Natural killer cell (primary cell): ENCODE measurements around the gene PDE4D. TPM values are rescaled to one million over a fixed set of nuclear protein-coding genes. Genes with fewer than 3 reads are reported as not detected.

Source experiments
- ATAC-seq, 3 donors: fragments of 150-1000 bp in 2 of 3; fragments of 200-7000 bp in 1 of 3; cut with Tn5 transposase; 1 replicate in 1 of 3; 2 replicates in 2 of 3; pipeline ENCODE4 v1.10.0; 2021; ENCODE audit warnings: mild to moderate bottlenecking in 2 of 3, moderate library complexity in 2 of 3
- DNase-seq, 2 donors: peaks; one replicate each; pipeline versions ENCODE4 v3.0.0 to v3.0.0-alpha.2; 2013 to 2021; ENCODE audit warnings: mixed read lengths in 1 of 2
- H3K27ac ChIP-seq: one replicate; pipeline ENCODE4 v1.5.1; 2013; ENCODE audit warnings: mild to moderate bottlenecking, low read length
- H3K27me3 ChIP-seq: one replicate; pipeline ENCODE4 v1.6.1; 2013; ENCODE audit warnings: low read length; ENCODE audit not compliant: control insufficient read depth, insufficient read depth
- H3K36me3 ChIP-seq: one replicate; pipeline ENCODE4 v1.6.1; 2013; ENCODE audit warnings: low read length; ENCODE audit not compliant: control insufficient read depth, insufficient read depth
- H3K4me1 ChIP-seq: one replicate; pipeline ENCODE4 v1.6.1; 2013; ENCODE audit warnings: low read length; ENCODE audit not compliant: control insufficient read depth, insufficient read depth
- H3K4me3 ChIP-seq: one replicate; pipeline ENCODE4 v1.5.1; 2013; ENCODE audit warnings: low read length
- H3K9me3 ChIP-seq: one replicate; pipeline ENCODE4 v1.6.1; 2013; ENCODE audit warnings: low read length; ENCODE audit not compliant: control insufficient read depth, insufficient read depth
- H3K27ac Mint-ChIP-seq, 2 donors: one replicate each; pipeline ENCODE4 v1.8.0; 2022; ENCODE audit warnings: mild to moderate bottlenecking in 2 of 2, mixed read lengths in 2 of 2, moderate library complexity in 1 of 2
- H3K27me3 Mint-ChIP-seq, 2 donors: one replicate each; pipeline ENCODE4 v1.8.0; 2022; ENCODE audit warnings: low read depth in 2 of 2, mixed read lengths in 2 of 2
- H3K36me3 Mint-ChIP-seq: one replicate; pipeline ENCODE4 v1.8.0; 2022; ENCODE audit warnings: mixed read lengths
- H3K4me1 Mint-ChIP-seq, 2 donors: one replicate each; pipeline ENCODE4 v1.8.0; 2022; ENCODE audit warnings: mixed read lengths in 2 of 2
- H3K4me3 Mint-ChIP-seq: one replicate; pipeline ENCODE4 v1.8.0; 2022; ENCODE audit warnings: mild to moderate bottlenecking, moderate library complexity, mixed read lengths
- H3K9me3 Mint-ChIP-seq, 2 donors: one replicate each; pipeline ENCODE4 v1.8.0; 2022; ENCODE audit warnings: mixed read lengths in 2 of 2
- WGBS: methylation state at CpG from one replicate; pipeline ENCODE4 v1.1.7; 2013; ENCODE audit warnings: missing lambda C conversion rate; ENCODE audit not compliant: insufficient coverage; 5-methylcytosine and 5-hydroxymethylcytosine counted together
- intact Hi-C: fragments of 100-400 bp; cut with micrococcal nuclease; formaldehyde crosslinking; loops from one replicate; pipeline ENCODE4 v1.14.2; 2022
- total RNA-seq, 4 donors: library from RNA; stranded (reverse); fragments of 120-200 nt in 1 of 4; gene quantifications; one replicate each; pipeline versions ENCODE4 v1.2.3 to v1.2.4, GENCODE V29; 2013 to 2022
- TF ChIP-seq, protein P1 (sequence below): fragments of 200-600 bp; IDR thresholded peaks from one replicate; pipeline ENCODE4 v1.8.0; 2022; ENCODE audit warnings: antibody characterized with exemption

Gene PDE4D
- total RNA-seq, 3 donors from 2014 or later (not counting 1 experiment from before 2014, with no cell fraction given) = 109 to 170 (median 116) TPM

- DNase-seq = peak in 1 of 2 donors; percentile 25
- no peaks in the 10 kb centered on the region for H3K9me3 Mint-ChIP-seq
- 93% methylated on average over 3 of the region's 4 CpGs for WGBS
These were observed 168.8 kb downstream of the PDE4D start for GRCh38 chr5:59724482-59725391.

DNA sequence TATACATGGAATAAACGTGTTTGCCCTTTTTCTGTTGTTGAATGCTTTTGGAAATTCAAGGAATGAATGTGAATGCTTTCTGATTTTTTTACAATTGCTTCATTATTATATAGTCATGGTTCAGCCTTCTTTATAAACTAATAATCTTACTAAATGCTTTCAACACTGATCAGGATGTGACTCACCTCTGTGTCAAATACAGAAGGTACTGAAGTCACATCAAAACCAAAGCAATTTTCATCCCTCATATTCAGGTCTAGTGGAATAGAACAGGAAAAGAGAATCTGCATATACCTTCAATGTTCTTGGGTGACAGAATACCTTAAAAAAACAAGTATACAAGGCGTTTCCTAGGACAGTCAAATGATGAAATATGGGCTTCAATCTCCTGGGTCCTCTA is 170.7 kb downstream of the PDE4D start:
- H3K36me3 ChIP-seq = no peaks in the 10 kb centered on the region
- Mint-ChIP-seq H3K4me1 (no peaks in the 10 kb centered on the region), H3K27ac (no peak overlapping the region), H3K36me3 (no peaks in the 10 kb centered on the region), H3K4me3 (no peak overlapping the region), H3K9me3 (no peaks in the 10 kb centered on the region), H3K27me3 (no peaks in the 10 kb centered on the region)
- no peak overlapping the region for H3K4me3 ChIP-seq
- ATAC-seq (no peak), DNase-seq (no peak)
- no peak overlapping the region for H3K27ac ChIP-seq
- H3K27me3 ChIP-seq = no peaks in the 10 kb centered on the region
- 83% methylated on average over 1 of the region's 2 CpGs for WGBS
- no peaks in the 10 kb centered on the region for H3K9me3 ChIP-seq
- no peaks in the 10 kb centered on the region for H3K4me1 ChIP-seq
- intact Hi-C loops = loop anchor here (5.0 kb wide), 1 partner anchor 536 kb away; no protein-coding TSS in a partner anchor
- TF ChIP-seq, protein P1, sequence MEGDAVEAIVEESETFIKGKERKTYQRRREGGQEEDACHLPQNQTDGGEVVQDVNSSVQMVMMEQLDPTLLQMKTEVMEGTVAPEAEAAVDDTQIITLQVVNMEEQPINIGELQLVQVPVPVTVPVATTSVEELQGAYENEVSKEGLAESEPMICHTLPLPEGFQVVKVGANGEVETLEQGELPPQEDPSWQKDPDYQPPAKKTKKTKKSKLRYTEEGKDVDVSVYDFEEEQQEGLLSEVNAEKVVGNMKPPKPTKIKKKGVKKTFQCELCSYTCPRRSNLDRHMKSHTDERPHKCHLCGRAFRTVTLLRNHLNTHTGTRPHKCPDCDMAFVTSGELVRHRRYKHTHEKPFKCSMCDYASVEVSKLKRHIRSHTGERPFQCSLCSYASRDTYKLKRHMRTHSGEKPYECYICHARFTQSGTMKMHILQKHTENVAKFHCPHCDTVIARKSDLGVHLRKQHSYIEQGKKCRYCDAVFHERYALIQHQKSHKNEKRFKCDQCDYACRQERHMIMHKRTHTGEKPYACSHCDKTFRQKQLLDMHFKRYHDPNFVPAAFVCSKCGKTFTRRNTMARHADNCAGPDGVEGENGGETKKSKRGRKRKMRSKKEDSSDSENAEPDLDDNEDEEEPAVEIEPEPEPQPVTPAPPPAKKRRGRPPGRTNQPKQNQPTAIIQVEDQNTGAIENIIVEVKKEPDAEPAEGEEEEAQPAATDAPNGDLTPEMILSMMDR = no peak

More at GRCh38 chr5:59724482-59725391, 168.8 kb downstream of the PDE4D start:
- Histone ChIP-seq H3K27me3 (no peaks in the 10 kb centered on the region), H3K4me1 (no peaks in the 10 kb centered on the region), H3K27ac (no peak overlapping the region), H3K4me3 (no peak overlapping the region), H3K36me3 (no peaks in the 10 kb centered on the region), H3K9me3 (no peaks in the 10 kb centered on the region)
- H3K36me3 Mint-ChIP-seq = no peaks in the 10 kb centered on the region
- no peak overlapping the region for H3K4me3 Mint-ChIP-seq
- ATAC-seq = peak in 2 of 3 donors; percentile 58 to 70
- TF ChIP-seq, protein P1 = peak; percentile 50
- H3K27me3 Mint-ChIP-seq = no peaks in the 10 kb centered on the region
- no peak overlapping the region for H3K27ac Mint-ChIP-seq
- intact Hi-C loops = loop anchor here (5.0 kb wide), 1 partner anchor 537 kb away; no protein-coding TSS in a partner anchor
- H3K4me1 Mint-ChIP-seq = no peaks in the 10 kb centered on the region

GRCh38 chr5:59721741-59722140 is 171.8 kb downstream of the PDE4D start:
- Histone ChIP-seq H3K4me3 (no peak overlapping the region), H3K27me3 (no peaks in the 10 kb centered on the region), H3K4me1 (no peaks in the 10 kb centered on the region), H3K9me3 (no peaks in the 10 kb centered on the region), H3K36me3 (no peaks in the 10 kb centered on the region), H3K27ac (no peak overlapping the region)
- WGBS = 100% methylated on average over 3 of the region's 3 CpGs
- intact Hi-C loops = loop anchor here (5.0 kb wide), 1 partner anchor 534 kb away; no protein-coding TSS in a partner anchor
- ATAC-seq (no peak), DNase-seq (no peak)
- Mint-ChIP-seq H3K4me1 (no peaks in the 10 kb centered on the region), H3K4me3 (no peak overlapping the region), H3K27ac (no peak overlapping the region), H3K36me3 (no peaks in the 10 kb centered on the region), H3K9me3 (no peaks in the 10 kb centered on the region), H3K27me3 (no peaks in the 10 kb centered on the region)
- TF ChIP-seq, protein P1 = no peak
